RKO (cell line): ENCODE measurements around the gene TNFSF4.
A peak's percentile ranks its signal among the peaks of the same experiment; 100 is the strongest.
"Not testable (repeated sequence)": the region's sequence is repeated elsewhere in the genome, so short reads cannot be mapped to it uniquely, and the experiment has no call there.

Experiments used
- DNase-seq: peaks from one replicate; pipeline ENCODE4 v3.0.0-alpha.2; 2016; ENCODE audit warnings: low spot score

The TNFSF4 gene

GRCh38 chr1:173163222-173163621 is 43.9 kb downstream of the TNFSF4 start:
- no peak for DNase-seq

GRCh38 chr1:173162601-173163000 is 44.5 kb downstream of the TNFSF4 start:
- DNase-seq: no peak

DNA sequence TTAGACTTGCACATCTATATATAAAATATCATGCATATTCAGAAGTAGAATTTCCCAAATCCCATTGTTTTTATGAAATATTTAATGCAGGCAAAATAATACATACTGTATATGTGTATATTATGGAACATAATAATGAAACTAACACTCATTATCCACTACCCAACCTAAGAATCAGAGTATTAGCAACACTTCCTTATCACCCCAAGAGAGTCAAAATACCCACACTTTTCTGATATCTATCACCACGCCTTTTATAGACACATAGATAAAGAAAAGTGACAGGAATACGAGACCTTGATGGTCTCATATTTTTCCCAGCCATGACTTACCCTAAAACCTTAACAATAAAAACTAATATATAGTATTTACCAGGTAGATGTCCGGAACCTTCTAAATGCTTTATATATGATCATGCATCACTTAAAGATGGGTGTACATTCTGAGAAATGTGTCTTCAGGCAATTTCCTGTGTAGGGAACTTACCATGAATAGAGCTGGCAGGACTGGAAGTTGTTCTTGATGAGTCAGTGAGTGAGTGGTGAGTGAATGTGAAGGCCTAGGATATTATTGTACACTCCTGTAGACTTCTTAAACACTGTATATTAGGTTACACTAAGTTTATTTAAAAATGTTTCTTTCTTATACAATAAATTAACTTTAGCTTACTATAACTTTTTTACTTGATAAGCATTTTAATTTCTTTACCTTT is 45.5 kb downstream of the TNFSF4 start:
- peak; percentile 67 for DNase-seq

- not testable (repeated sequence) for DNase-seq
These were observed 53.2 kb downstream of the TNFSF4 start for GRCh38 chr1:173153964-173154363.

GRCh38 chr1:173153503-173153902 is 53.6 kb downstream of the TNFSF4 start:
- DNase-seq: no peak

DNA sequence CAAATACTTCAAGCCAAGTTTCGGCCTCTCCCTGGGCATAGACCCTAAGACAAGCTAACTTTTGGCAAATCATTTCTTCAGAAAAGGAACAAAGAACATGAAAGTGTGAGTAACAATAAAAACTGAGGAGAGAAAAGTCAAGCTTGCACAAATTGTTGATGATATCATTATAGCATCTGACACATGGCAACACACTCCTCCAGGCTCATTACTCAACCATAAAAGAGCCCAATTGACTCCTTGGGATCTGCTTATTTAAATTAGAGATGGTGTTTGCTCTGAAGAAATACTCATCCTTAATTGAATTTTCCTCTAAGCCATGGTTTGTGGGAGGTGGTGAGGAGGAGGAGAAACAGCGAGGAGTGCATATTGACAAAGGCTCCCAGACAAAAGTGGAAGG is 54.5 kb downstream of the TNFSF4 start:
- DNase-seq: no peak

GRCh38 chr1:173150795-173151194 is 56.3 kb downstream of the TNFSF4 start:
- no peak for DNase-seq

DNA sequence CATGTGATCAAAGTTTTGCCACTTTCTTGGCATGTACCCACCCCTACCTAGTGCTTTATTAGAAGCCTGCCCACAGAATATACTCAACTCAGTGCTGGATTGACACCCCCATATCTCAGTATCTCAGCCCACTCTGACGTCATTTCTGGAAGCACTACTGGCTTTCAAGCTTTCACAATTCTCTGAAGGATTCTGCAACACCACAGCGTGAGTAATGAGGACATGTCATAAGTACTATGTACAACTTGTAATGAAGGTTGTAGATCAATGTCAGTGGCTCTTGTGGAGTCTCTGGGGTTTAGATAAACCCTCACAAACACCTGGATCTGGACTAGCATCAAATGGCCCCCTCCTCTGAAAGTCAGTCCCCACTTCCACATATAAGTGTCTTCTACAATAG is 57.2 kb downstream of the TNFSF4 start:
- DNase-seq: peak; percentile 21

- DNase-seq: no peak
These were observed 58.2 kb downstream of the TNFSF4 start for GRCh38 chr1:173148971-173149370.

DNA sequence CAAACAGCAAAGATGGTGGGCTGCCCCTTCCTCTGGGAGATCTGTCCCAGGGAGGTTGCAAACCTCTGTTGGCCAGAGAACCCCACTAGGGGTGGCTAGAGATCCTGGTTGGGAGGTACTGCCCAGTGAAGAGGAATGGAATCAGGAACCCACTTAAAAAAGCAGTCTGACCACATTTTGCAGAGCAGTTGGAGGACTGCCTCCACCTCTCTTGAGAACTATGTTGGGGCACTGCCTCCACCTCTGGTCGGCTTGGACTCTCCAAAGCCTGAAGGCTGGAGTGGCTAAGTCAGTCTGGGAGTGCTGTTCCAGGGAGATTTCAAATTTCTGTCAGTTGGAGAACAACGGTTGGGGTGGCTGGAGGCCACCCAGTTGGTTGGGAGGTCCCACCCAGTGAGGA is 58.6 kb downstream of the TNFSF4 start:
- no peak for DNase-seq

DNA sequence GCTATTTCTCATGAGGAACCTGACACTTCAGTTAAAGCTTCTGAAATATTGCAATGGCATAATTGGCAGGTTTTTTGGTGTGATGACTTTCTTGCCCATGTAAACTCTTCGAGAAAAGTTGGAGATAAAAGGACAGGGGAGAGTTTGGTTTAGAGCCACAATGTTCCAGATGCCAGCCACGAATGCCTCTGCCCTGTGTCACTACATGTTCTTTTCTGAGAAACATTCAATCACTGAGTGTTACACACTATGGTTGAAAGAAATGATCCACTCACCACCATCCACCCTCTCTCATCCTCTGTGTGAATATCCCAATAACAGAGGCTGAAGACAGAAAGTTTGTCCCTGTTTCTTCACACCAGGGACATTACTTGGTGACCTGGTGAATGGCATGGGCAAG is 66.4 kb downstream of the TNFSF4 start:
- DNase-seq: no peak

- no peak for DNase-seq
These were observed 67.4 kb downstream of the TNFSF4 start for GRCh38 chr1:173139706-173140105.

GRCh38 chr1:173137107-173137706 is 69.9 kb downstream of the TNFSF4 start:
- no peak for DNase-seq

- no peak for DNase-seq
These were observed 72.3 kb downstream of the TNFSF4 start for GRCh38 chr1:173134800-173135199.

DNA sequence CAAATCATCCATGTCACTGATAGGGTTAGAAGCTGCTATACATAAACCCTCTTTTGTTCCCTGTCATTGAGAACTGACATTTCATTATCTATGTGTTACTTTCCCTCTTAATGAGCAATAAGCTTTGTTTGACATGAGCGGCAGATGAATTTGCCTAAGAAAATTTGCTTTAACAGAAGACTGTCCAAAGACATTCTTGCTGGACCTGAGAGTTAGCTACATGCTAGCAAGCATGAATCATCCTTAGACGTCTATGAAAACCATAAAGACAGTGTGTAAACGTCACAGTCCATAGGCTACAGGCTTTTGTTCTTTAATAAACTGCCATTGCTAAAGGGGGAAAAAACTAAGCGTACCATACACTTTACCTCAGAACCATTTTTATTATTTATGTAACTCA is 73.1 kb downstream of the TNFSF4 start:
- no peak for DNase-seq
